ENCODE data around the gene SATL1. TPM values are rescaled to one million over a fixed set of nuclear protein-coding genes. Genes with fewer than 3 reads are reported as not detected.

SATL1 gene
- total and polyA plus RNA-seq, 2 donors (not counting 3 experiments of a cell fraction or from before 2014, with no cell fraction given), result not detected

DNA sequence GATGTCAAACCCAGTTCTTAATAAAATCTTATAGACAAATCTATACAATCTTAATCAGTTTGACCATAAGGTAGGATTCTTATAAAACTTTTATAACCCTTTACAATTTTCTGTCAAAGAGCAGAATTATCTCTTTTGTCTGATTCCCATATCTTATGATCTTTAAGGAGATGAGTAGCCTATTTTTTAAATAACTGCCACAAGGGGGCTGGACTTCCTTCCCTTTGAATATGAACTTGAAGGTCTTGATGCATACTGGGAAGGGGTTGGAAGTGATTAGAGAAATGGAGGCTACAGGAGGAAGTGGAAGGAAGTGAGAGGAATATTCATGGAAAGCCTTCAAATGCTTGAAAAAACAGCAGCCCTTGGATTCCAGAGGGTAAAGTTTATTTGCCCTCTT, 128.8 kb downstream of the SATL1 start:
- Histone ChIP-seq H4K20me1 (replicated peaks; ENCODE audit: control insufficient read depth, extremely low read depth, insufficient read depth, low read length) (no peaks in the 10 kb centered on the region), H3K4me3 (replicated peaks in 1 of 3; ENCODE audit: insufficient read depth in 1 of 3, low read depth in 1 of 3, low read length in 3 of 3) (no peak overlapping the region), H3K27ac (ENCODE audit: insufficient read depth, low read depth, low read length) (no peak overlapping the region), H3K27me3 (ENCODE audit: control insufficient read depth in 2 of 2, insufficient read depth in 2 of 2, low read length in 2 of 2) (no peaks in the 10 kb centered on the region), H3K4me1 (ENCODE audit: control insufficient read depth, extremely low read depth, insufficient read depth, low read length) (no peaks in the 10 kb centered on the region), H3K79me2 (ENCODE audit: control insufficient read depth, insufficient read depth, low read length) (no peaks in the 10 kb centered on the region), H3K36me3 (ENCODE audit: control insufficient read depth in 2 of 2, extremely low read depth in 1 of 2, insufficient read depth in 2 of 2, low read length in 2 of 2) (no peaks in the 10 kb centered on the region), H3K4me2 (ENCODE audit: insufficient read depth, low read length) (no peak overlapping the region), H2AFZ (ENCODE audit: low read depth, low read length) (no peak overlapping the region), H3K9ac (replicated peaks; ENCODE audit: extremely low read depth, insufficient read depth, low read length) (no peak overlapping the region), H3K9me3 (replicated peaks; ENCODE audit: control insufficient read depth, insufficient read depth, low read length) (no peaks in the 10 kb centered on the region), H3K9me1 (replicated peaks; ENCODE audit: control insufficient read depth, extremely low read depth, insufficient read depth, low read length) (no peaks in the 10 kb centered on the region)
- dilution Hi-C loops (cut with MboI; ENCODE audit: extremely low pct_ligation_motif_present, low sequenced_read_pairs), result no loop called here
- intact Hi-C loops (cut with micrococcal nuclease), result no loop called here
- POLR2A ChIA-PET, result no interaction called here
- FAIRE-seq, result no peak
- no peak for DNase-seq (ENCODE audit: low read depth, low spot score)
- CTCF ChIA-PET, result no interaction called here
- BruUV-seq (replicated peaks), result no TSS peak
- TF ChIP-seq GATA2 (IDR thresholded peaks at IDR 0.05; ENCODE audit: insufficient read depth, insufficient read length, low read depth, low read length), result no peak
- TF ChIP-seq JUN (IDR thresholded peaks at IDR 0.05; ENCODE audit: borderline replicate concordance, insufficient read depth, insufficient read length, low read depth), result no peak
- no peak for TF ChIP-seq POLR2AphosphoS5 (IDR thresholded peaks at IDR 0.05; ENCODE audit: insufficient read depth, low read depth, low read length)
- TF ChIP-seq MYC (IDR thresholded peaks at IDR 0.05; ENCODE audit: low read depth, low read length), result no peak
- TF ChIP-seq EZH2 (IDR thresholded peaks at IDR 0.05; ENCODE audit: borderline replicate concordance, low read depth, low read length, severe bottlenecking), result no peak
- TF ChIP-seq POLR2A (IDR thresholded peaks at IDR 0.05; ENCODE audit: low read depth, low read length), result no peak
- no peak for TF ChIP-seq CTCF (IDR thresholded peaks at IDR 0.05; ENCODE audit: extremely low read depth in 1 of 2, insufficient read depth in 1 of 2, low read depth in 1 of 2, low read length in 2 of 2)
- TF ChIP-seq, protein P1, sequence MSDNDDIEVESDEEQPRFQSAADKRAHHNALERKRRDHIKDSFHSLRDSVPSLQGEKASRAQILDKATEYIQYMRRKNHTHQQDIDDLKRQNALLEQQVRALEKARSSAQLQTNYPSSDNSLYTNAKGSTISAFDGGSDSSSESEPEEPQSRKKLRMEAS (IDR thresholded peaks at IDR 0.05; ENCODE audit: insufficient read depth, insufficient read length), result no peak
- TF ChIP-seq FOS (IDR thresholded peaks at IDR 0.05; ENCODE audit: borderline replicate concordance, insufficient read depth, low read length), result no peak

Measured in endothelial cell of umbilical vein (primary cell).